GM12891 (cell line): ENCODE results near the gene SLIT1.

ENCODE experiments used
- POLR2A ChIP-seq: IDR thresholded peaks from 2 replicates; pipeline ENCODE4 v1.6.1; 2011; ENCODE audit warnings: low read depth, low read length, control low read depth
- POLR2AphosphoS5 ChIP-seq: IDR thresholded peaks from 2 replicates; pipeline ENCODE4 v1.6.1; 2011; ENCODE audit warnings: low read depth, low read length, control low read depth
- TAF1 ChIP-seq: IDR thresholded peaks from 2 replicates; pipeline ENCODE4 v1.6.1; 2011; ENCODE audit warnings: low read depth, low read length, control low read depth

DNA sequence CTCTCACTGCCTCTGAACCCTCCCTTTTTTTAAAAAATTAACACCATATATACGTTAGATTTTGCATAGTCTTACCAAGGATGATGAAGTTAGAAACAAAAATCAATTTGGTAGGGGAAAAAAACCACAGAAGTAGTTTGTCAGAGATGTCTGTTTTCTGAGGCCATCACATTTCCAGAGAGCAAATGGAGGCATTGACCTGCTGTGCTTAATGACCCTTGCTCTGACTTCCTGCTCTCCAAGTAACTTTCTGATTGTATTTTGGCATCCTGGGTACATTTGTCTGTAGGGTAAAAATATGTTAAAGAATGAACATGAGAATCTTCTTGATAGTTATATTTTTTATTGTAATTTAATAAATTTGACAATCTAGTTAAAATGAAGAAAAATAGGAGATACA, 213.5 kb downstream of the SLIT1 start:
- TF ChIP-seq POLR2A, result no peak
- no peak for TF ChIP-seq TAF1
- no peak for TF ChIP-seq POLR2AphosphoS5
